GM18858 (cell line): ENCODE results near the gene GFM1.

Experiments
- ATAC-seq: cut with Tn5 transposase; IDR thresholded peaks from one replicate; pipeline ENCODE4 v1.9.1; 2021; ENCODE audit not compliant: unreplicated experiment

Gene GFM1

DNA sequence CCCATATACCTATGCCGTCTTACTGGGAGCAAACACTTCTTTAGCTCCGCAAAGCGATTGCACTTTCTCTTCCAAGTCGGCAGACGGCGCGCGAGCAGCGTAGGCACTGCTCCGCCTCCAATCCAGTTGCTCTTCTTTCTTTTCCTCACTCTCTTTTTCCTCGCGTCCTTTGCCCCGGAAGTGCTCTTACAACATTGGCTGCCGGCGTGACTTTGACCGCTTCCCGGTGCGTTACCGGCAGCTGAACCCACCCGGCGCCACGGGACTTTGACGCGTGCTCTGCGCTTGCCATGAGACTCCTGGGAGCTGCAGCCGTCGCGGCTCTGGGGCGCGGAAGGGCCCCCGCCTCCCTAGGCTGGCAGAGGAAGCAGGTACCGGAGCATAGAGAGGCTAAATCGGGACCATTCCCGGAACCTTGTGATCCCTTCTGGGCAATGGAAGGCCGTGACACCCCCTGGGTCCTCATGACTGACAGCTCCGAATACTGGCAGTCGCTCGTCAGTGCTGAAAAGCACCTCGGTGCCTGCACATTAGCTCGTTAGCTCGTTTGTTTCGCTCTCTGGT, at the start of gene GFM1:
Gene GFM1, plus strand, starts transcription at position 183 of the 564 bp plus-strand sequence. Its CDS starts 108 bp downstream, at position 291.
- ATAC-seq = peak; percentile 99

DNA sequence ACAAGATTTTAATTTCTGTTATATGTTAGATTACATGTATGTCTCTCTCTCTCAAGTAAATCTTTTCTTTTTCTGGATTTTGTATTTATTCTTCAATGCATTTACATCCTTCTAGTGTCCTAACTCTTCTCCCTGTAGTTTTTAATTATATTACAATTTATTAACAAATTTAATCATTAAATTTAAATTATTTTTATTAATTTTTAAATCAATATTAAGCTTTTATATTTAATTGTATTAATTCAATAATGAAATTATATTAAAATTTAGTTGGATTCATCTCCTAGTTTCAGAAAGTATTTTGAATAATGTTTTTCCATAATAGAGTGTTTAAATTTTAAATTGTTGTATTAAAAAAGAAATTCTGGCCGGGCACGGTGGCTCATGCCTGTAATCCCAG, 43.5 kb upstream of the GFM1 start:
- no peak for ATAC-seq

DNA sequence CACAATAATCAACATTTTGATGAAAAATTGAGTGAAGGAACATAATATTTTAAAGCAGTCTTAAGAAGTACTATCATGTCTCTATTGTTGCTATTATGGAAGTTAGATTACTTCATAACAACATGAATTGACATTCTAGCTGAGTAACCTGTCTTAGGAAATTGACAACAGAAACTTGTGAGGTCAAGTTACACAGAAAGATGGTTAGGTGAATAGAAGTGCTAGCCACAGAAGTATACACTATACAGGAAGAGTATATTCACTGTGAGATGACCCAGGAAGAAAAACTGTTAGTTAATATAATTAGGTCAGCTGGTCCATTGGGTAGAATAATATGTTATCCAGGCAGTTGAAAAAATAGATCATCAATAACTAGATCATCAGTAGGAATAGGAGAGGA, 42.1 kb upstream of the GFM1 start:
- ATAC-seq = no peak

DNA sequence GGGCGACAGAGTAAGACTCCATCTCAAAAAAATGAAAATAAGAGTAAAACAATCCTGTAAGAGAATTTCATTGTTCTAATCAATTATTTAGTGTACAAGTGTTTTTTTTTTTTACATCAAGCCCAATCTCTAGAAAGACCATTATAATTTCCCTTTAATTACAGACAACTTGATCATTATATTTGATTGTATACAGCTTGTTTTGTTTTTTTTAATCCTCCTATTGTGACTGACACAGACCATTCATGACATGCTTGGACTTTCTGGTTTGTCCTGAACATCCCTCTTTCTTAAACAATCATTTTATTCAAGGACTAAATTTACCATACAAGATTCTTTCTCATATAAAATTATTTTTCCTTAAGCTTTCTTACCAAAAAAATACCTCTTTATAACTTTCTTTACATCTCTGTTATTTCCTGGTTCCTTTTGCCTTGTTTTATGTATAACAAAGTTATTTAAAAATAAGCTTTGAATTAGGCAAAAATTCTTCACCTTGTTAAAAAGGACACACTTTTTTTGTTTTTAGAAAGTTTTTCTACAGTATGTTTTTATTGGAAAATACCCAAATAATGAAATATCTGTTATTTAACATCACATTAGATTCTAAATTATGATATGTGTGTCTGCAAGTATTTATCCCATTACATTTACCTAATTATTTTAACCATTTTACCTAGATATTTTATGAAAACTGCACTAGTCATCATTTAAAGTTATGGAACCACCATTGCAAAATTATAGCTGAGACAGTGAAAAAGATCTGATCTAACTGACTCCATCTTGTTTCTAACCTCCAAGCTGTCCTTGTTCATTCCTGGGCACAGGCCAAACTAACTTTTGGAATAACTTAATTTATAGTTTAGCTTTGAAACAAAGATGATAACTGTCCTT, 26.1 kb upstream of the GFM1 start:
- ATAC-seq = no peak

DNA sequence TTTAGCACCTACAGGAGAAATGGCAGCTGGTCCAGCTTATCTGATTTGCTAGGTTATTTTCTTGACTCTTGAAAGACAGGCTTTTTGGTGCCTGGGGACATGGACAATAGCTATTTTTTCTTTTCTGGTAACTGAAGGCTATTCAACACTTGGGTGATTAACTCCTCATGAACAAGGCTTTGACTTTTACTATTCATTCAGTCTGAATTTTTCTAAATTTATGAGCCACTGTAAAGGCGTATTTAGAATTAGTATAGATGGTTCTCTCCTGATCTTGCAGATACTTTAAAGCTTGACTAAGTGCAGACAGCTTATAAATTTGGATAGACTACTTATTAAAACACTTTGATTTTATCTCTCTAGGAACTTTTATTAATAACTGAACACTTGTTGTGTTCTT, 18.4 kb upstream of the GFM1 start:
- ATAC-seq = no peak

DNA sequence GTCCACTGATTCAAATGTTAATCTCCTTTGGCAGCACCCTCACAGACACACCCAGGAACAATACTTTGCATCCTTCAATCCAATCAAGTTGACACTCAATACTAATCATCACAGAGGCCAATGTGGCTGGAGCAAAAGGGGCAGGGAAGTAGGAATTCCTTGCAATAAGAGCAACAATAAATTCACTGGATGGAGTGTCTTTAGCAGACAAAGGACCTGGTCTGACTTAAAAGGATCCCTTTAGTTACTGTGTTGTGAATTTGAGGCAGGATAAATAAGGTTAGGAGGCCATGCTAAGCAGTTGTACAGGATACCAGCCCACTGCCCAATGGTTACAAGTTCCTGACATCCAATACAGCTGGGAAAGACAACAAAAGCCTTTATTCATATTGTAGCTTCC, 12.3 kb upstream of the GFM1 start:
- no peak for ATAC-seq

DNA sequence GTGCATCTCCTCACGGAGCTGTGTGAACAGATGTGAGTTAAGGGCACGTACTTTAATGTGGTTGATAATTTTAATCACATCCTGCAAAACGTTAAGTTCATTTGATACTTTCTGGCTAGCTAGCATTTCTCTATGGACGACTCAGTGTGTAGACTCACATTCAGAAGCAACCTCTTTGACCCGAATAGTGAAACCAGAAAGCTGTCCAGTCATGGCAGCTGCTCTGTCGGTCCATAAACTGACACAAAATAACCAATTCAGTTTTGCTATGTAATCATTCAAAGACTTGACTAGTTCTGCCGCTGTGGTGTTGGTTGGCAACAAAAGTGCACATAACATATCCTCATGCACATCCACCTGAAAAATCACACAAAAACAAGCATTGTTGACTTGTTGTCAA, 3.7 kb upstream of the GFM1 start:
- no peak for ATAC-seq

DNA sequence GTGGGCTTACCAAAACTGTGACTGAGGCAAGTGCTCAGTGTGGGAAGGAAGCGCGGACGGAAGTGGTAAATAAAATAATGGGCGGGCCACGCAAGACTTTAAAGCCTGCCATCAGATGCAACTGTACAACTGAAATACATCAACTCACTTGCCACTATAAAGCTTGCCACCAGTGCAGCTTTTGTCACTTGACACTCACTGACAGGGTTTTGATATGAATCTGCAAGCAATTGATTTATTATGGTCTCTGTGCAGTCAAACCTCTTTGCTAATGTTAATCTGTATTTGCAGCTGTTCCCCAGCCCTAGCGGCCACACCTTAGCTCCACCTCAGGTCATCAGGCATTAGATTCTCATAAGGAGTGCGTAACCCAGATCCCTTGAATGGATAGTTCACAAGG, 2.3 kb upstream of the GFM1 start:
- ATAC-seq = no peak

DNA sequence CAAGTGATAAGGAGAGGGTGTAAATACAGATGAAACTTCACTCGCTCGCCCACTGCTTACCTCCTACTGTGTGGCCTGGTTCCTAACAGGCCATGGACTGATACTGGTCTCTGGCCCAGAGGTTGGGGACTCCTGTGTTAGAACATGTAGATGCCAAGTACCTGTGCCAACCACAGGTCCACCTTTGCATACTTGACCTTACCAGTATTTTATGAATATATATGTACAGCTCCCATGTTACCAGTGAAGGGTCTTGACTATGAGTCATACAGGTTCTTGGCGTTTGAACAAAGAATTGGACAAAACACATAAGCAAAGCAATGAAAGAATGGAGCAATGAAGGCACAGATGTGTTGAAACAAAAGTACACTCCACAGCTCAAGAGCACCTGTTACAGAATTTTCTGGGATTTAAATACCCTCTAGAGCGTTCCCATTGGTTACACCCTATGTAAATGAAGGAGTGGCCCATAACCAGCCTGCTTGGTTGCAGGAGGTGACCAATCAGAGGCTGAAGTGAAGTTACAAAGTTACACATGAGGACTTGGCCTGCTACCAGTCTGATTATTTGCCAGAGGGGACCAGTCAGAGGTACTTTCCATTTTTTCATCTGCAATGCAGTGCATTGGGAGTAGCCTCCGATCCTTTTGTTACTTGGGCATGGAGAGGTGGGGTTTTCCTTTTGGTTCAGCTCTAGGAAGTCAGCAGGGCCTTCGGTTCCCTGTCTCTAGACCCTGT, 1.7 kb upstream of the GFM1 start:
- no peak for ATAC-seq

DNA sequence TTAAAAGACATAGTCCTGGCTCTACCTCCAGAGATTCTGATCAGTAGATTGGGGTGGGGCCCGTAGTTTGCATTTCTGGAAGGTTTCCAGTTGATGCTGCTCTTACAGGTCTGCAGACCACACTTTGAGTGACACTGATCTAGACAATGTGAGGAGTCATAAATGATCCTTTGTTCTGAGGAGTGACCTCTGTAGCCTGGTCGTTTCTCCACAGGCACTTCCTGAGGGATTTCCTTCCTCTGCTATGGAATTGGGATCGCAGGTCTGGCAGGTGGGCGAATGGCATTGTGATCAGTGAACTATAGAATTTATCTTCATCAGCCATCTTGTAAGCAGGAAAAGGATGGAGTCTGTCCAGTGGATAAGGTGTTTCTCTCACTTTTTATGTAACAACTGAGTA, 5.5 kb downstream of the GFM1 start:
- no peak for ATAC-seq

DNA sequence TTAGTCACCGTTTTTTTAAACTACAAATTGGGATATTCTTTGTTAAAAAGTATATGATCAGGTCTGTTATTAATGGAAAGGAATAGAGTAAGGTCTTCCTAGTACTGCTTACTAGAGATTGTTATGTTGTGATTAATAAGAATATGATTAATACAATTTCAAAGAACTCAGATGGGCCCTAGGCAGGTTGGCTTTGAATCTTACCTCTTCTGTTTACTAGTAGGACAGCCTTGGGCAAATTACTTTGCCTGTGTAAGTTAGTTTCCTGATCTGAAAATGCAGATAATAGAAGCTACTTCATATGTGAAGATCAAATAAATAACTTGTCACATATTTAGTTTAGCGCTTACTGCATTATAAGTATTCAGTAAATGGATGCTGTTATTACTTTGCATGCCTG, 6.9 kb downstream of the GFM1 start:
- no peak for ATAC-seq

DNA sequence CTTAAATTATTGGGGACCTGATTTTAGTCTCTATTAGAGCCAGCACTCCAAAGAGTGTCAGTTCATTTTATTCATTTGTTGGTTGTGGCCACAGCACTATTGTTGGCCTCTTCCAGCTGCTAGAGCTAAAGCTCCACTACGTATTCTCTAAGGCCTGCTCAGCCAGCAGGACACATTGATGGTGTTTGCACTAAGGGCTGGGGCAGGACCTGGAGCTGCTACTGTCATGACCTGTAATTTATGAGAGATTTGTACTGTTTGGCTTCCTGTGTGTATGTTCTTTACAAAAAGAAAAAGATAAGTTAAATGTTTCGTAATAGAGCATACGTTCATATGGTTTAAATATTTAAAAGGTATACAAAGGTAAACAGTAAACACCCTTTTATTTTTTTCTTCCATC, 8.1 kb downstream of the GFM1 start:
- no peak for ATAC-seq

DNA sequence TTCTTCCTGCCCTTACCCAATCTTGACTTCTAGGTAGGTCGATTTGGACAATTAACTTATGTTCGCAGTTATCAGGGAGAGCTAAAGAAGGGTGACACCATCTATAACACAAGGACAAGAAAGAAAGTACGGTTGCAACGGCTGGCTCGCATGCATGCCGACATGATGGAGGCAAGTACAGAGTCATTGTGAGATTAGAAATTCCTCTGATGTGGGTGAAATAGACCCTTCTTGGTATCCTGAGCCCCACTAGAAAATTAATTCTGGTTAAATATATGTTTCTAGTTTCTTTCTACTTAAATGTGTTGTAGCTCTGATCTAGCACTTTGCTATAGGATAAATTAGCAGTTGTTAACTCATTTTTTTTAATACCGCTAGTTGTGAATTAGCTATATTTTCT, 14.6 kb downstream of the GFM1 start:
- ATAC-seq = no peak

DNA sequence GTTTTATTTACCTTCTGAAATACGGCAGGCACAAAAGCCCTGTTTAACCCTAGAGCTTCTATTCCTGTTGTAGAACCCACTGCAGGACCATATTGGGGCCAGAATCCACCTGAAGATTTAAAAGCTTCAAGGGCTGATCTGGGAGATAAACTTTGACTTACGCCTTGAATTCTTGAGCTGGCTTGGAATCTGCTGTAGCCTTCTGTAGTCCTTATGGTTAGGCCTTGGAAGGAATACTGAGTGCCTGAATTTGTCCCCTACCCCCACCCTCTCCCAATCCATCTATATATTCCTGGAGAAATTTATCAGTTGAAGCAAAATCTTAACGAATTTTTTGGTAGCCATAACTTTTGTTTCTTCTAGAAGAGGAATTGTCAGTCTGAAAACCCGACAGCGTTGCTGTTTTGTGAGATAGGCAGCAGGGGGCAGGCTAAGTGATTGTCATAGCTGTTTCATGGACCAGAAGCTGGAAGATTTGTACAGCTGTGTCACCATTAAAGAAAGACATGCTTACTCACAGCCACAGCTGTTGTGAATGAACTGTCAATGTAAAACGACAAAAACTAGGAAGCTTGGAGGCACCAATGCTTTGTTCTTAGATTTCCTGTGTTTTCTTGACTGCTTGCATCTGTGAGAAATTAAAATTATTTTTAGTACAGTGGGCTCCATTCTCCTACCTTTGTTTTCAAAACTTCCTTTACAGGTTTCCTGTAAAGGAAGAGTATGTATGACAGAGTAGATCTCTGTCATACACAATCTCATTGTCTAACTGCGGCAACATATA, 15.3 kb downstream of the GFM1 start:
- ATAC-seq = no peak

DNA sequence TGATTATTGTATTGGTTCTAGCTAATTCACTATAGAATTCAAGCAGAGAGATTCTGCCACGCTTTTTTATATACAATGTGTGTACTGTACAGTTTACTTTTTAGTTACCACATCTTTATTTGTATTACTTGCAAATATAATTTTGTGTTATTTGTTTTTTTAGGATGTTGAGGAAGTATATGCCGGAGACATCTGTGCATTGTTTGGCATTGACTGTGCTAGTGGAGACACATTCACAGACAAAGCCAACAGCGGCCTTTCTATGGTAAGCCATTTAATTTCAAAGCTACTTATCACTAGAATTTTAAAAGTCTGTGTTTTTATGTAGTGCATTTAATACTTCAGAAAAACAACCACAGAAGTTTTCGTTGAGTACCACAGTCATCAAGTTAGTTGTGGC, 16.4 kb downstream of the GFM1 start:
- ATAC-seq = no peak

DNA sequence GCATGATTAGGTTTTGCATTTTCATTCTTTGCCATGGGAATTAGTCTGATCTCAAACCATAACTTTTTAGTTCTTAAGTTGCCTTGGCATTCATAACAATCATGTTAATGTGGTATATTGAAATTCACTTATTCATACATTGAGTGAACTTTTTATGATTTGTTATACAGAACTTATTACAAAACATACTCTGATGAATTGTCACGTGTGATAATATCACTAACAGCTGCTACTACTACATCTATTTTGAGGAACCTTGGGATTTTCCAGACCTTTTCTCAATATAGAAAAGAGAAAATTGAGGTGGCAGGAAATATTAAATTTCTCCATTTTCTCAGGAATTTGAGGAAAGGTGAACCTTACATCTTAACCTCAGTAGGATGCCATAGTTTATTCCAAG, 18.9 kb downstream of the GFM1 start:
- ATAC-seq = no peak

DNA sequence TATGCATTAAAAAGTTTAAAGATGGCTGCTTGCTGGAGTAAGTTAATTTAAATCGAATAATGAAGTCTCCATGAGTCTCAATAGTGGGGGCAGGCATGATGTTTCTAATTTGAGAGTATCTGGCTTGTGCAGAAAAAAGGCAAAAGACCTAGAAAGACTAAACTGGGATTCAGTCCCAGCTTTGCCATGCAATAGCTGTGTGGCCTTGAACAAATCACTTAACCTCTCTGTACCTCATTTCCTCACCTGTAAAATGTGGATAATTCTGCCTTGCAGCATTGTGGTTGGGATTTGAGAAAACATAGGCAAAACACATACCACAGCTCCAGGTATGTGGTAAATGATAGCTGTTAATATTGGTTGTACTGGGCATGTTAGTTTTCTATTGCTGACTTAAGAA, 19.5 kb downstream of the GFM1 start:
- no peak for ATAC-seq

DNA sequence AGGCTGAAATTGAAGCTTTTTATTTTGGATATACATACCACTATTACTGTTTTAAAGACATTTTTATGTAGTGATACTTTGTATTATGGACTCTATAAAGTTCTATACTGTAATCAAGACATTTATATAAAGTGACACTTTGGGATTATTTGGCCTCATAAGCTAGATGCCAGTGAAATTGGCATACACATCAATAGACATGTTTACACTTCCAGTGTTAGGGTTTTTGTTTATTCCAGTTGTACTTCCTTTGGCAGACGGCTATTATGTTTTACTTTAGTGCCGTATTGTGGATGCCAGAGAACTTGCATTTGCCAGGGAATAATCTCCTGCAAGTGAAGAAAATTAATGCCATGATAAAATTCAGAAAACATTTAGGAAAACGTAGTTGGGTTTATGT, 22.1 kb downstream of the GFM1 start:
- ATAC-seq = no peak

DNA sequence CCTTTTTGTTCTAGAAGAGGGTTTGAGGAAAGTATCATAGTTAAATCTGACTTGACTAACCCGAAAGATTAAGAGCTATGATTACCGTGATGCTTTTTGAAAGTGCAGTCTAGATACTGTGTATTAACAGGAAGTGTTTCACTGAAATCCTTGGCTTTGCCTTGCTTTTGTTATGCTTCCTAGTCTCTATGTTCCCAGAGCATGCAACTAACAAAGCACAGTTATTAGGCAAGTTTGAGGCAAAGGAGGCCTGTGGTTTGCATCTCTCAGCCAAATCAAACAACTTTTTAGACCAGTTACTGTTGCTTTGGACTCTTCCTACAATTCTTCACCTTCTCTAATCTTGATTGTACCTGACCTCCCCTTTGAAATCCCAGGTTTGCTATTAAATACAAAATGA, 24.2 kb downstream of the GFM1 start:
- ATAC-seq = no peak

DNA sequence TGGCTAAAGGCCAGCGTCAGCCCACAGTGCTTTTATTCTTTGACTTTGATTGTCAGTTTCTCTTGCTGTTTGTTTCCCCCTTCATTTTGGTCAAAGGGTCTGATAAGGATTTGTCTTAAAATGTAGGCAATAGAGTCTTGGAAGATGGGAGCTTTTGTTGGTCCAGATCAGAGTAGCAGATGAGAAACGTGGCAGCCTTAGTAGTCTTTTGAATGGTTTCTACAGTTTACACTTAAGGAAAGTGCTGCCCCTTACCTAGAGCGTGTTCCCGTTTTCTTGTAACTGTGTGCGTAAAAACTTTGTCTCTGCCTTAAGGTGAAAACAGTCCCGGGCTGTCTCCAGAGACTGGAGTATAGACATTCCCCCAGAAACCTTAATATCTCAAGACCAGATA, 27.5 kb downstream of the GFM1 start:
- ATAC-seq = no peak
